Panc1 (cell line): ENCODE data around the gene CCDC40. TPM values are rescaled to one million over a fixed set of nuclear protein-coding genes. Genes with fewer than 3 reads are reported as not detected.

Experiments used
- ATAC-seq: fragments of 200-7000 bp; cut with Tn5 transposase; 2 replicates; pipeline ENCODE4 v1.9.1; 2020; ENCODE audit warnings: mild to moderate bottlenecking, moderate library complexity
- BruUV-seq: library from RNA; stranded (reverse); fragments of 400-500 nt; replicated peaks from 2 replicates; lab custom pipeline; 2021; lab: Mats Ljungman, UMichigan
- CTCF ChIA-PET: fragments of 300-600 bp; sonication (Branson Sonifier 250); formaldehyde crosslinking; loops from one replicate; lab custom pipeline; 2022; ENCODE audit warnings: antibody characterized with exemption; lab: Charles Lee
- POLR2A ChIA-PET: fragments of 300-600 bp; sonication (Branson Sonifier 250); formaldehyde crosslinking; loops from one replicate; lab custom pipeline; 2022; ENCODE audit warnings: antibody characterized with exemption; lab: Charles Lee
- DNase-seq: peaks from one replicate; pipeline ENCODE4 v3.0.0-alpha.2; 2010; ENCODE audit warnings: low read depth, low spot score
- H3K27ac ChIP-seq: 2 replicates; pipeline ENCODE4 v1.5.1; 2011; ENCODE audit warnings: mild to moderate bottlenecking, low read length, inconsistent platforms
- H3K27me3 ChIP-seq: fragments of 200-500 bp; sonication (Bioruptor generic); 2 replicates; pipeline ENCODE4 v1.6.0; 2014; ENCODE audit warnings: low read length, inconsistent platforms; ENCODE audit not compliant: control insufficient read depth, insufficient read depth
- H3K36me3 ChIP-seq: fragments of 200-500 bp; sonication (Bioruptor generic); 2 replicates; pipeline ENCODE4 v1.5.1; 2014; ENCODE audit warnings: inconsistent platforms, mild to moderate bottlenecking, low read length, moderate library complexity; ENCODE audit not compliant: control insufficient read depth, insufficient read depth
- H3K4me1 ChIP-seq: 2 replicates; pipeline ENCODE4 v1.5.1; 2011; ENCODE audit warnings: inconsistent platforms, mild to moderate bottlenecking, low read length, moderate library complexity; ENCODE audit not compliant: control insufficient read depth, insufficient read depth
- H3K4me3 ChIP-seq, 2 experiments: 2 replicates each; pipeline ENCODE4 v1.5.1; 2011 to 2012; ENCODE audit warnings: low read depth in 2 of 2, low read length in 2 of 2, mild to moderate bottlenecking in 2 of 2, inconsistent platforms in 1 of 2, moderate library complexity in 1 of 2
- H3K9me3 ChIP-seq: fragments of 200-500 bp; sonication (Bioruptor generic); 2 replicates; pipeline ENCODE4 v1.5.1; 2014; ENCODE audit warnings: low read depth, mild to moderate bottlenecking, inconsistent platforms, low read length, moderate library complexity; ENCODE audit not compliant: control insufficient read depth, insufficient read depth
- POLR2AphosphoS5 ChIP-seq: IDR thresholded peaks from 2 replicates; pipeline ENCODE4 v1.6.1; 2012; ENCODE audit warnings: mild to moderate bottlenecking, low read depth, low read length, moderate library complexity
- SIN3A ChIP-seq: IDR thresholded peaks from 2 replicates; pipeline ENCODE4 v1.6.1; 2012; ENCODE audit warnings: low read depth, mild to moderate bottlenecking, low read length, moderate library complexity, borderline replicate concordance; ENCODE audit not compliant: insufficient read depth
- TCF7L2 ChIP-seq: IDR thresholded peaks from 2 replicates; pipeline ENCODE4 v1.6.1; 2011; ENCODE audit warnings: mild to moderate bottlenecking, low read depth, low read length, inconsistent platforms
- in situ Hi-C: cut with HindIII; loops from 2 replicates; pipeline ENCODE4 v1.10.0; 2016; ENCODE audit warnings: low sequenced_read_pairs, low pct_unique_long_range_greater_than_20kb
- intact Hi-C: fragments of 100-400 bp; cut with micrococcal nuclease; formaldehyde crosslinking; loops from one replicate; pipeline ENCODE4 v1.10.0; 2022; ENCODE audit not compliant: unreplicated experiment
- total RNA-seq: library from RNA; stranded (reverse); gene quantifications from one replicate; pipeline ENCODE4 v1.2.1, GENCODE V29; 2021; ENCODE audit not compliant: unreplicated experiment
- TF ChIP-seq, protein P1 (sequence below): fragments of 450-650 bp; IDR thresholded peaks from 2 replicates; pipeline ENCODE4 v1.5.1; 2017; ENCODE audit warnings: mild to moderate bottlenecking
- TF ChIP-seq, protein P2 (sequence below), 2 experiments: IDR thresholded peaks; 2 replicates each; pipeline ENCODE4 v1.6.1; 2011 to 2012; ENCODE audit warnings: low read depth in 2 of 2, control low read depth in 1 of 2, low read length in 1 of 2, mild to moderate bottlenecking in 1 of 2, moderate library complexity in 1 of 2; ENCODE audit not compliant: insufficient read depth in 1 of 2

CCDC40 gene
- total RNA-seq, 1 experiment from 2014 or later, result 18.0 TPM

DNA sequence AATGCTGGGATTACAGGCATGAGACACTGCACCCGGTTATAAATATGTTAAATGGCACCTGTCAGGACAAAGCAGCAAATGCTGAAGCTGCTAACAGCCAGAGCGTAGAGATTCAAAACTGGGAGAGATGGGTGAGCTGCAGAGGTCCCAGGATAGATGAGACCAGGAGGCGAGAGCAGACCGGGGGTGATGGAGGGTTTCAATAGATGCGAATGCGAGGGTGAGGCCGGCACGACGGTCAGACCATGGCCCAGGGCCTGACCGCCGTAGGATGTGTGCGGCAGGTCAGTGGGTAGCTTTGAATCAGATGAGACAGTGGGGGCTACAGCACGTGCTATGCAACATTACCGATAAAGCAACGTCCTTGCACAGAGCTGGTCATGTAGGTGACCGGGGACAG lies 14.3 kb downstream of the CCDC40 start:
- H3K4me3 ChIP-seq, result no peak overlapping the region
- TF ChIP-seq, protein P1, sequence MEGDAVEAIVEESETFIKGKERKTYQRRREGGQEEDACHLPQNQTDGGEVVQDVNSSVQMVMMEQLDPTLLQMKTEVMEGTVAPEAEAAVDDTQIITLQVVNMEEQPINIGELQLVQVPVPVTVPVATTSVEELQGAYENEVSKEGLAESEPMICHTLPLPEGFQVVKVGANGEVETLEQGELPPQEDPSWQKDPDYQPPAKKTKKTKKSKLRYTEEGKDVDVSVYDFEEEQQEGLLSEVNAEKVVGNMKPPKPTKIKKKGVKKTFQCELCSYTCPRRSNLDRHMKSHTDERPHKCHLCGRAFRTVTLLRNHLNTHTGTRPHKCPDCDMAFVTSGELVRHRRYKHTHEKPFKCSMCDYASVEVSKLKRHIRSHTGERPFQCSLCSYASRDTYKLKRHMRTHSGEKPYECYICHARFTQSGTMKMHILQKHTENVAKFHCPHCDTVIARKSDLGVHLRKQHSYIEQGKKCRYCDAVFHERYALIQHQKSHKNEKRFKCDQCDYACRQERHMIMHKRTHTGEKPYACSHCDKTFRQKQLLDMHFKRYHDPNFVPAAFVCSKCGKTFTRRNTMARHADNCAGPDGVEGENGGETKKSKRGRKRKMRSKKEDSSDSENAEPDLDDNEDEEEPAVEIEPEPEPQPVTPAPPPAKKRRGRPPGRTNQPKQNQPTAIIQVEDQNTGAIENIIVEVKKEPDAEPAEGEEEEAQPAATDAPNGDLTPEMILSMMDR, result no peak
- TF ChIP-seq POLR2AphosphoS5, result no peak
- TF ChIP-seq, protein P2, sequence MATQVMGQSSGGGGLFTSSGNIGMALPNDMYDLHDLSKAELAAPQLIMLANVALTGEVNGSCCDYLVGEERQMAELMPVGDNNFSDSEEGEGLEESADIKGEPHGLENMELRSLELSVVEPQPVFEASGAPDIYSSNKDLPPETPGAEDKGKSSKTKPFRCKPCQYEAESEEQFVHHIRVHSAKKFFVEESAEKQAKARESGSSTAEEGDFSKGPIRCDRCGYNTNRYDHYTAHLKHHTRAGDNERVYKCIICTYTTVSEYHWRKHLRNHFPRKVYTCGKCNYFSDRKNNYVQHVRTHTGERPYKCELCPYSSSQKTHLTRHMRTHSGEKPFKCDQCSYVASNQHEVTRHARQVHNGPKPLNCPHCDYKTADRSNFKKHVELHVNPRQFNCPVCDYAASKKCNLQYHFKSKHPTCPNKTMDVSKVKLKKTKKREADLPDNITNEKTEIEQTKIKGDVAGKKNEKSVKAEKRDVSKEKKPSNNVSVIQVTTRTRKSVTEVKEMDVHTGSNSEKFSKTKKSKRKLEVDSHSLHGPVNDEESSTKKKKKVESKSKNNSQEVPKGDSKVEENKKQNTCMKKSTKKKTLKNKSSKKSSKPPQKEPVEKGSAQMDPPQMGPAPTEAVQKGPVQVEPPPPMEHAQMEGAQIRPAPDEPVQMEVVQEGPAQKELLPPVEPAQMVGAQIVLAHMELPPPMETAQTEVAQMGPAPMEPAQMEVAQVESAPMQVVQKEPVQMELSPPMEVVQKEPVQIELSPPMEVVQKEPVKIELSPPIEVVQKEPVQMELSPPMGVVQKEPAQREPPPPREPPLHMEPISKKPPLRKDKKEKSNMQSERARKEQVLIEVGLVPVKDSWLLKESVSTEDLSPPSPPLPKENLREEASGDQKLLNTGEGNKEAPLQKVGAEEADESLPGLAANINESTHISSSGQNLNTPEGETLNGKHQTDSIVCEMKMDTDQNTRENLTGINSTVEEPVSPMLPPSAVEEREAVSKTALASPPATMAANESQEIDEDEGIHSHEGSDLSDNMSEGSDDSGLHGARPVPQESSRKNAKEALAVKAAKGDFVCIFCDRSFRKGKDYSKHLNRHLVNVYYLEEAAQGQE (IDR thresholded peaks at IDR 0.05; ENCODE audit: insufficient read depth in 1 of 2, low read depth in 2 of 2, low read length in 1 of 2), result no peak
- TF ChIP-seq TCF7L2, result no peak
- TF ChIP-seq SIN3A, result no peak
- in situ Hi-C loops (no loop called here), intact Hi-C loops (no loop called here)
- POLR2A ChIA-PET, result no interaction called here
- peaks cover 16% of the 10 kb centered on the region for H3K4me1 ChIP-seq
- BruUV-seq, result no TSS peak
- H3K9me3 ChIP-seq, result no peaks in the 10 kb centered on the region
- no peak overlapping the region for H3K27ac ChIP-seq
- H3K36me3 ChIP-seq, result no peaks in the 10 kb centered on the region
- no peak for ATAC-seq
- H3K27me3 ChIP-seq, result no peaks in the 10 kb centered on the region
- DNase-seq, result no peak
- CTCF ChIA-PET, result no interaction called here

DNA sequence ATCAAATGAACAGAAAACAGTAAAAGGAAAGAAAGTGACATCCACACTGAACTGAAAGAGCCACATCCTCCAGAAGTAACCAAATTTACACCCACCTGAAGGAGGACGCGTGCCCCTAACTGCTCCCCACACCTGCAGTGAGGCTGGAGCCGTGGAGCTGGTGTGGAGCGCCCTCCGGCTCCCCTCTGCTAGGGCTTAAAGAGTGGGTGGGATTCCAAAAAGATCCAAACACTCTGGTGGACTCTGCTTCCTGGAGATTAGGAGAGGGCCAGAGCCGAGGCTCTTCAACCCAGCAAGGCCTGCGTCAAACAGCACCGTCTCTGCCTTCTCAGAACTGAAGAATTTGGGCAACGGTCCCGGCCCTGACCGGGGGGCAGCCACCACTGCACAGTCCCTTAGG lies 15.2 kb downstream of the CCDC40 start:
- intact Hi-C loops, result no loop called here
- no peaks in the 10 kb centered on the region for H3K9me3 ChIP-seq
- TF ChIP-seq, protein P2 (IDR thresholded peaks at IDR 0.05; ENCODE audit: insufficient read depth in 1 of 2, low read depth in 2 of 2, low read length in 1 of 2), result no peak
- no peak for TF ChIP-seq TCF7L2
- no peak for TF ChIP-seq SIN3A
- TF ChIP-seq, protein P1, result no peak
- no peak for TF ChIP-seq POLR2AphosphoS5
- in situ Hi-C loops, result no loop called here
- no peak for DNase-seq
- POLR2A ChIA-PET, result no interaction called here
- CTCF ChIA-PET, result no interaction called here
- no peak overlapping the region for H3K27ac ChIP-seq
- BruUV-seq, result no TSS peak
- no peak overlapping the region for H3K4me3 ChIP-seq
- no peak for ATAC-seq
- no peaks in the 10 kb centered on the region for H3K36me3 ChIP-seq
- H3K4me1 ChIP-seq, result peaks cover 16% of the 10 kb centered on the region
- H3K27me3 ChIP-seq, result no peaks in the 10 kb centered on the region
